ENCODE results near the gene APC2.
A peak's percentile ranks its signal among the peaks of the same experiment; 100 is the strongest.

APC2 gene

DNA sequence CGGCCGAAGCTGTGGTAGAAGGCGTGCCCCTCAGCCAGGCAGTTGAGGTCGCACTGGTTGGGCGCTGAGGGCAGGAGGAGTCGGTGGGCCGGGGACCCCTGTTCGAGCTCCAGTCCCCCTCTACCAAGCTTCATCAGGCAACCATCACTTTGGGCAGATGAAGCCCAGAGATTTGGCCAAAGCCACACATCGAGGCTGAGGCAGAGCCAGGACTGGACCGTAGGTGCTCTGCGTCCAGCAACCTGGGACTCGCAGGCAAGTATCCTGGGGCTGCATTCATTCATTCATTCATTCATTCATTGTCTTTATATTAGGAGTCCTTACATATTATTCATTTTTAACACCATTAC is 58.6 kb downstream of the APC2 start:
- peak overlapping the region; percentile 13 for H3K4me2 ChIP-seq (ENCODE audit: low read length)
- peaks cover 11% of the 10 kb centered on the region for H3K79me1 ChIP-seq (ENCODE audit: low read length)
- peaks cover 19% of the 10 kb centered on the region for H3K9me3 ChIP-seq (ENCODE audit: insufficient read depth, low read depth, low read length)
- no peak overlapping the region for H2AFZ ChIP-seq (ENCODE audit: insufficient read depth, low read length, poor library complexity)
- peaks cover 2% of the 10 kb centered on the region for H3K79me2 ChIP-seq (ENCODE audit: control insufficient read depth, insufficient read depth, low read length, poor library complexity)
- H4K91ac ChIP-seq (ENCODE audit: low read depth, low read length), result no peak overlapping the region
- peak in 1 of 2 donors; percentile 44 for DNase-seq
- no peak overlapping the region for H2AK5ac ChIP-seq (ENCODE audit: low read length)
- no peak overlapping the region for H3K14ac ChIP-seq (ENCODE audit: low read length)
- peaks cover 4 to 6% of the 10 kb centered on the region in 2 experiments for H3K4me1 ChIP-seq (ENCODE audit: control insufficient read depth in 1 of 2, insufficient read depth in 2 of 2, low read length in 2 of 2)
- H3K4me3 ChIP-seq (ENCODE audit: low read depth, low read length), result no peak overlapping the region
- H3K18ac ChIP-seq (ENCODE audit: low read length), result no peak overlapping the region
- H3K27ac ChIP-seq (ENCODE audit: low read depth, low read length), result no peak overlapping the region
- no peak overlapping the region for H2BK120ac ChIP-seq (ENCODE audit: insufficient read depth, low read length, poor library complexity)
- no peaks in the 10 kb centered on the region for H3K36me3 ChIP-seq (ENCODE audit: control insufficient read depth in 1 of 2, insufficient read depth in 2 of 2, low read length in 2 of 2)
- H3K9ac ChIP-seq (ENCODE audit: low read length), result no peak overlapping the region
- H2BK12ac ChIP-seq (ENCODE audit: low read length), result no peak overlapping the region
- H3K27me3 ChIP-seq (ENCODE audit: insufficient read depth, low read length), result no peaks in the 10 kb centered on the region
- H3K4ac ChIP-seq (ENCODE audit: low read depth, low read length), result no peak overlapping the region
- no CpG with 5 or more reads among the region's 12 CpGs for WGBS (ENCODE audit: extremely low coverage, insufficient coverage, insufficient read length)
- H2BK5ac ChIP-seq (ENCODE audit: low read depth, low read length, poor library complexity), result no peak overlapping the region
- no peak overlapping the region for H3K23ac ChIP-seq (ENCODE audit: low read length)
- H4K12ac ChIP-seq (ENCODE audit: low read depth, low read length), result no peak overlapping the region
- no peak overlapping the region for H4K8ac ChIP-seq (ENCODE audit: low read depth, low read length)

DNA sequence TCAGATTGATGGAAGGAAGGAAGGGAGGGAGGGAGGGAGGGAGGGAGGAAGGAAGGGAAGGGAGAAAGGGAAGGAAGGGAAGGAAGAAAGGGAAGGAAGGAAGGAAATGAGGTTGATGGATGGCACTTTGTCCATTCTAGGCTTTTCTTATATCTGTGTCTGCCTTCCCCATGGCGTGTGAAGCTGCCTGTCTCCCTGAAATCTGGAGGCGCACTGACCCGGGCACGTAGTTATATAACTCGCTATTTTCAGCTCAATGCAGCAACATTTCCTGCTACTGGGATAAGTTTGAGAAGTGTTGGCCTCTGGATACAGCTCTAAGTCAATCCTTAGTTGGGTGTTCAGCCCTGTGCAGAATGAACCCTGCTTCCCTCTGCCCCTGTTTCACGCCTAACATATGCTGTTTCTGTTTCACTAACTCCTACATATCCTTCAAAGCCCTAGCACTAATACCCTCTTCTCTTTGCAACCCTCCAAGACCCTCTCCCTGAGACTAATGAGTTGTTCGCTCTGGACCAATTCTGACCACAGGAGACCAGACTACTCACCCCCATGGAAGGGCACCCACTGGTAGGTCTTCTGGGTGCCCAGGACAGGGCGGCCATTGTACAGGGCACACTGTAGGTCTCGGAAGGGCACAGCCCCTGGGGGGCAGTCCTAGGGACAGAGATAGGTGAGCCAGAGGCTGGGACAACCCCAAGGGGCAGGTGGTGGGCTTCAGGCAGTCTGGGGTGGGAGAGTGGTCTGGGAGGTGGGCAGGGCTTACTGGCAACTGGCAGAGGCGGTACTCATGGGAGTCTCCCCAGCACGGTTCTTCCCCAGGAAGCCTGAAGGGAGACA is 59.9 kb downstream of the APC2 start:
- H3K14ac ChIP-seq (ENCODE audit: low read length), result no peak overlapping the region
- no peak overlapping the region for H3K23ac ChIP-seq (ENCODE audit: low read length)
- H4K91ac ChIP-seq (ENCODE audit: low read depth, low read length), result no peak overlapping the region
- H2BK12ac ChIP-seq (ENCODE audit: low read length), result no peak overlapping the region
- H2AFZ ChIP-seq (ENCODE audit: insufficient read depth, low read length, poor library complexity), result no peak overlapping the region
- no CpG with 5 or more reads among the region's 11 CpGs for WGBS (ENCODE audit: extremely low coverage, insufficient coverage, insufficient read length)
- H3K36me3 ChIP-seq (ENCODE audit: control insufficient read depth in 1 of 2, insufficient read depth in 2 of 2, low read length in 2 of 2), result no peaks in the 10 kb centered on the region
- H3K4me1 ChIP-seq (ENCODE audit: control insufficient read depth in 1 of 2, insufficient read depth in 2 of 2, low read length in 2 of 2), result peaks cover 6% of the 10 kb centered on the region in 2 experiments
- no peak overlapping the region for H2BK5ac ChIP-seq (ENCODE audit: low read depth, low read length, poor library complexity)
- peaks cover 14% of the 10 kb centered on the region for H3K79me1 ChIP-seq (ENCODE audit: low read length)
- H3K18ac ChIP-seq (ENCODE audit: low read length), result no peak overlapping the region
- no peak overlapping the region for H2BK120ac ChIP-seq (ENCODE audit: insufficient read depth, low read length, poor library complexity)
- no peak overlapping the region for H3K4ac ChIP-seq (ENCODE audit: low read depth, low read length)
- peaks cover 22% of the 10 kb centered on the region for H3K9me3 ChIP-seq (ENCODE audit: insufficient read depth, low read depth, low read length)
- no peak overlapping the region for H4K12ac ChIP-seq (ENCODE audit: low read depth, low read length)
- no peak overlapping the region for H2AK5ac ChIP-seq (ENCODE audit: low read length)
- H3K27ac ChIP-seq (ENCODE audit: low read depth, low read length), result no peak overlapping the region
- no peak overlapping the region for H3K4me3 ChIP-seq (ENCODE audit: low read depth, low read length)
- H4K8ac ChIP-seq (ENCODE audit: low read depth, low read length), result no peak overlapping the region
- DNase-seq, result no peak
- no peak overlapping the region for H3K4me2 ChIP-seq (ENCODE audit: low read length)
- H3K9ac ChIP-seq (ENCODE audit: low read length), result no peak overlapping the region
- H3K79me2 ChIP-seq (ENCODE audit: control insufficient read depth, insufficient read depth, low read length, poor library complexity), result peaks cover 2% of the 10 kb centered on the region
- H3K27me3 ChIP-seq (ENCODE audit: insufficient read depth, low read length), result no peaks in the 10 kb centered on the region

DNA sequence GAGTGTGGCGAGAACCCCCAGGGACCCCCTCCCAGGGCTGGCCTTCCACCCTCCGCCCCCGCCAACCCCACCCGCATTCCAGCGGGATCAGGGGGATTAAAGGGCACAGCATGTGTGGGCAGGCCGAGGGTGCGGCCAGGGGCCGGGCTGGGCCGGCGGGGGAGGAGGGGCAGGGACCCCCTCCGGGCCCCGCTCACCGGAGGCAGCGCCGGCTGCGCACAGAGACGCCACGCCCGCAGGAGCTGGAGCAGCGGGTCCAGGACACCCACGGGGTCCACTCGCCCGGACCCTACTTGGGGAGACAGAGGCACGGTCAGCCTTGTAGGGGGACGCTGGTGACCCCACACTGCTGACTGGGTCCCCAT is 60.5 kb downstream of the APC2 start:
- peaks cover 21% of the 10 kb centered on the region for H3K9me3 ChIP-seq (ENCODE audit: insufficient read depth, low read depth, low read length)
- no peak overlapping the region for H3K9ac ChIP-seq (ENCODE audit: low read length)
- no peak for DNase-seq

DNA sequence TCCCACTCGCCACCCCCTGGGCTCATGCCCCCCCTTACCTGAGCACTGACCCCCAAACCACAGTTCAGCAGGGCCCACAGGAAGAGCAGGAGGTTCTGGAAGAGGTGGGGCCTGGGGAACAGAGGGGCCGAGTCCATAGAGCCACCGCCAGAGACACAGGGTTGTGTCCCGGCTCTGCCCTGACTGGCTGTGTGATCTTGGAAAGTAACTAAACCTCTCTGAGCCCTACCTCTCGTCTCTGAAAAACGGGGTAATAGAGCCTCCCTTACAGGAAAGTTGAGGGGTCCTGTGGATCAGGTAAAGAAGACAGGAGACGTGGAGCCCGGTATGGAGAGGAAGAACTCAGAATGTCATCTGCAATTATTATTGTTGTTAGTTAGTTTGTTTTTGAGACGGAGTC is 60.9 kb downstream of the APC2 start:
- Histone ChIP-seq H3K79me1 (ENCODE audit: low read length) (peaks cover 14% of the 10 kb centered on the region), H3K14ac (ENCODE audit: low read length) (no peak overlapping the region), H3K9me3 (ENCODE audit: insufficient read depth, low read depth, low read length) (peaks cover 20% of the 10 kb centered on the region), H2BK120ac (ENCODE audit: insufficient read depth, low read length, poor library complexity) (no peak overlapping the region), H2BK5ac (ENCODE audit: low read depth, low read length, poor library complexity) (no peak overlapping the region), H3K27ac (ENCODE audit: low read depth, low read length) (no peak overlapping the region), H4K91ac (ENCODE audit: low read depth, low read length) (no peak overlapping the region), H3K4me2 (ENCODE audit: low read length) (no peak overlapping the region), H3K18ac (ENCODE audit: low read length) (no peak overlapping the region), H3K4me3 (ENCODE audit: low read depth, low read length) (no peak overlapping the region), H3K23ac (ENCODE audit: low read length) (no peak overlapping the region), H3K79me2 (ENCODE audit: control insufficient read depth, insufficient read depth, low read length, poor library complexity) (peaks cover 2% of the 10 kb centered on the region), H3K27me3 (ENCODE audit: insufficient read depth, low read length) (no peaks in the 10 kb centered on the region), H4K8ac (ENCODE audit: low read depth, low read length) (no peak overlapping the region), H3K4ac (ENCODE audit: low read depth, low read length) (no peak overlapping the region), H3K36me3 (ENCODE audit: control insufficient read depth in 1 of 2, insufficient read depth in 2 of 2, low read length in 2 of 2) (no peaks in the 10 kb centered on the region), H2AFZ (ENCODE audit: insufficient read depth, low read length, poor library complexity) (no peak overlapping the region), H4K12ac (ENCODE audit: low read depth, low read length) (no peak overlapping the region), H2BK12ac (ENCODE audit: low read length) (no peak overlapping the region), H2AK5ac (ENCODE audit: low read length) (no peak overlapping the region), H3K9ac (ENCODE audit: low read length) (no peak overlapping the region), H3K4me1 (ENCODE audit: control insufficient read depth in 1 of 2, insufficient read depth in 2 of 2, low read length in 2 of 2) (peaks cover 6% of the 10 kb centered on the region in 2 experiments)
- no CpG with 5 or more reads among the region's 9 CpGs for WGBS (ENCODE audit: extremely low coverage, insufficient coverage, insufficient read length)
- no peak for DNase-seq

More for the DNA sequence above, 60.5 kb downstream of the APC2 start:
- no peak overlapping the region for H2AFZ ChIP-seq (ENCODE audit: insufficient read depth, low read length, poor library complexity)
- H2AK5ac ChIP-seq (ENCODE audit: low read length), result no peak overlapping the region
- H3K79me1 ChIP-seq (ENCODE audit: low read length), result peaks cover 14% of the 10 kb centered on the region
- H3K23ac ChIP-seq (ENCODE audit: low read length), result no peak overlapping the region
- no CpG with 5 or more reads among the region's 25 CpGs for WGBS (ENCODE audit: extremely low coverage, insufficient coverage, insufficient read length)
- H3K27ac ChIP-seq (ENCODE audit: low read depth, low read length), result no peak overlapping the region
- no peak overlapping the region for H4K8ac ChIP-seq (ENCODE audit: low read depth, low read length)
- H3K4ac ChIP-seq (ENCODE audit: low read depth, low read length), result no peak overlapping the region
- H3K79me2 ChIP-seq (ENCODE audit: control insufficient read depth, insufficient read depth, low read length, poor library complexity), result peaks cover 2% of the 10 kb centered on the region
- H3K4me1 ChIP-seq (ENCODE audit: control insufficient read depth in 1 of 2, insufficient read depth in 2 of 2, low read length in 2 of 2), result peaks cover 6% of the 10 kb centered on the region in 2 experiments
- no peak overlapping the region for H4K91ac ChIP-seq (ENCODE audit: low read depth, low read length)
- H3K27me3 ChIP-seq (ENCODE audit: insufficient read depth, low read length), result no peaks in the 10 kb centered on the region
- no peak overlapping the region for H2BK5ac ChIP-seq (ENCODE audit: low read depth, low read length, poor library complexity)
- no peak overlapping the region for H3K14ac ChIP-seq (ENCODE audit: low read length)
- H3K4me2 ChIP-seq (ENCODE audit: low read length), result no peak overlapping the region
- no peak overlapping the region for H2BK120ac ChIP-seq (ENCODE audit: insufficient read depth, low read length, poor library complexity)
- no peaks in the 10 kb centered on the region for H3K36me3 ChIP-seq (ENCODE audit: control insufficient read depth in 1 of 2, insufficient read depth in 2 of 2, low read length in 2 of 2)
- no peak overlapping the region for H3K4me3 ChIP-seq (ENCODE audit: low read depth, low read length)
- H2BK12ac ChIP-seq (ENCODE audit: low read length), result no peak overlapping the region
- no peak overlapping the region for H4K12ac ChIP-seq (ENCODE audit: low read depth, low read length)
- no peak overlapping the region for H3K18ac ChIP-seq (ENCODE audit: low read length)

Measured in trophoblast cell (in vitro differentiated cells and primary cell).